SK-MEL-5 (cell line): Measurements from ENCODE around the gene PCDHGA1. TPM values are rescaled to one million over a fixed set of nuclear protein-coding genes. Genes with fewer than 3 reads are reported as not detected.
"Not testable (repeated sequence)": the region's sequence is repeated elsewhere in the genome, so short reads cannot be mapped to it uniquely, and the experiment has no call there.

Experiments used
- DNase-seq: peaks from one replicate; pipeline ENCODE4 v3.0.0-alpha.2; 2016; ENCODE audit warnings: low read depth, low spot score
- in situ Hi-C: cut with HindIII; loops from 2 replicates; pipeline ENCODE4 v1.10.0; 2016; ENCODE audit warnings: low sequenced_read_pairs, high pct_unique_total_duplicates, low pct_unique_long_range_greater_than_20kb
- total RNA-seq: library from RNA; depleted of rRNA; stranded (reverse); fragments of >200 nt; shearing (Covaris generic); gene quantifications from 2 replicates; pipeline ENCODE4 v1.2.3, GENCODE V29; 2014

Gene PCDHGA1
- total RNA-seq, 1 experiment from 2014 or later, result 0.63 TPM

- DNase-seq, result peak; percentile 33
- in situ Hi-C loops, result no loop called here
Observed at GRCh38 chr5:141369994-141370848, 39.9 kb downstream of the PCDHGA1 start, which contains the start of gene PCDHGB3. Gene PCDHGB3, plus strand, starts transcription at chr5:141370242. Its CDS starts 153 bp downstream, at chr5:141370395.

- in situ Hi-C loops, result no loop called here
- no peak for DNase-seq
Observed at GRCh38 chr5:141371572-141372475, 41.5 kb downstream of the PCDHGA1 start.

DNA sequence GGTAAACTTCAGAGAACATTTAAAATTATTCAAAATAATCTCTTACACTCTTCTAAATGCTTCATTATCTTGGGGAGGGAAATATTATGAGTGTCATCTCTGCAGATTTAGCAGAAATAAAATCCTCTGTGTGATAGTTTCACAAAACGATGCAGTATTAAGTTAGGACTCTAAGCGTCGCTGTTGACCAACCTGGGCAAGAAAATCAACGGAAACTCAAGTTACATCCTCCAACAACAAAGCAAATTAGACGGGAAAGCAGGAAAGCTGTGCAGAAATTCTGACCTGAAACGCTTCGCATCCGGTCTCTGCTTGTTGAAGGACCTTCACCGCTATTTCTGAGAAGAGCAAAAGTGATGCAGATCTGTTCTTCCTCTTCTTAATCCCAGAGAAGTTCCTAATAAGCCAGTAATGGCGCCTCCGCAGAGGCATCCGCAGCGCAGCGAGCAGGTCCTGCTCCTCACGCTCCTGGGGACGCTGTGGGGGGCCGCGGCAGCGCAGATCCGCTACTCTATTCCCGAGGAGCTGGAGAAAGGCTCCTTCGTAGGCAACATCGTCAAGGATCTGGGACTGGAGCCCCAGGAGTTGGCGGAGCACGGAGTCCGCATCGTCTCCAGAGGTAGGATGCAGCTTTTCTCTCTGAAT, 43.5 kb downstream of the PCDHGA1 start, which contains the start of gene PCDHGA6:
Gene PCDHGA6 (plus strand): TSS at position 219 of the 645 bp plus-strand sequence. CDS start 193 bp downstream, at position 412.
- in situ Hi-C loops, result no loop called here
- DNase-seq, result peak; percentile 59

DNA sequence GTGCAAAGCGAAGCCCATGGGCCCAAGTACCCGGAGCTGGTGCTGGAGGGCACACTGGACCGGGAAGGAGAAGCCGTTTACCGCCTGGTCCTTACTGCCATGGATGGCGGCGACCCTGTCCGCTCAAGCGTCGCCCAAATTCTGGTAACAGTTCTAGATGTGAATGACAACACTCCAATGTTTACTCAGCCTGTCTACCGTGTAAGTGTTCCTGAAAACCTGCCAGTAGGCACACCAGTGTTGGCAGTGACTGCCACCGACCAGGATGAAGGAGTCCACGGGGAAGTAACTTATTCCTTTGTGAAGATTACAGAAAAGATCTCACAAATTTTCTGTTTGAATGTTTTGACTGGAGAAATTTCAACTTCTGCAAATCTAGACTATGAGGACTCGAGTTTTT, 44.3 kb downstream of the PCDHGA1 start:
- DNase-seq, result no peak
- in situ Hi-C loops, result no loop called here

GRCh38 chr5:141375444-141376155, 45.3 kb downstream of the PCDHGA1 start:
- DNase-seq, in situ Hi-C loops: not testable (repeated sequence)

- in situ Hi-C loops, result no loop called here
- peak; percentile 58 for DNase-seq
Observed at GRCh38 chr5:141382469-141383294, 52.4 kb downstream of the PCDHGA1 start, which contains the start of gene PCDHGA7. Gene PCDHGA7, plus strand, starts transcription at chr5:141382742. Its CDS starts 158 bp downstream, at chr5:141382900.

GRCh38 chr5:141383345-141383744, 53.0 kb downstream of the PCDHGA1 start:
- in situ Hi-C loops, result no loop called here
- DNase-seq, result no peak

DNA sequence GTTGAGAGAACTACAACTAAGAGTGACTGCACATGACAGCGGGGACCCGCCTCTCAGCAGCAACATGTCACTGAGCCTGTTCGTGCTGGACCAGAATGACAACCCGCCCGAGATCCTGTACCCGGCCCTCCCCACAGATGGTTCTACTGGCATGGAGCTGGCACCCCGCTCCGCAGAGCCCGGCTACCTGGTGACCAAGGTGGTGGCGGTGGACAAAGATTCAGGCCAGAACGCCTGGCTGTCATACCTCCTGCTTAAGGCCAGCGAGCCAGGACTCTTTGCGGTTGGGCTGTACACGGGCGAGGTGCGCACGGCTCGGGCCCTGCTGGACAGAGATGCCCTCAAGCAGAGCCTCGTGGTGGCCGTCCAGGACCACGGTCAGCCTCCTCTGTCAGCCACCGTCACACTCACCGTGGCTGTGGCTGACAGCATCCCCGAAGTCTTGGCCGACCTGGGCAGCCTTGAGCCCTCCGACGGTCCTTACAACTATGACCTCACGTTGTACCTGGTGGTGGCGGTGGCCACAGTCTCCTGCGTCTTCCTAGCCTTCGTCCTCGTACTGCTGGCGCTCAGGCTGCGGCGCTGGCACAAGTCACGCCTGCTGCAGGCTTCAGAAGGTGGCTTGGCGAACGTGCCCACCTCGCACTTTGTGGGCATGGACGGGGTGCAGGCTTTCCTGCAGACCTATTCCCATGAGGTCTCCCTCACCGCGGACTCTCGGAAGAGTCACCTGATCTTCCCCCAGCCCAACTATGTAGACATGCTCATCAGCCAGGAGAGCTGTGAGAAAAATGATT, 54.4 kb downstream of the PCDHGA1 start:
- no peak for DNase-seq
- in situ Hi-C loops, result no loop called here

GRCh38 chr5:141387557-141388311, 57.4 kb downstream of the PCDHGA1 start, which contains the start of gene PCDHGB4:
Gene PCDHGB4, plus strand, starts transcription at chr5:141387698. Its CDS starts 187 bp downstream, at chr5:141387885.
- in situ Hi-C loops, DNase-seq: not testable (repeated sequence)

DNA sequence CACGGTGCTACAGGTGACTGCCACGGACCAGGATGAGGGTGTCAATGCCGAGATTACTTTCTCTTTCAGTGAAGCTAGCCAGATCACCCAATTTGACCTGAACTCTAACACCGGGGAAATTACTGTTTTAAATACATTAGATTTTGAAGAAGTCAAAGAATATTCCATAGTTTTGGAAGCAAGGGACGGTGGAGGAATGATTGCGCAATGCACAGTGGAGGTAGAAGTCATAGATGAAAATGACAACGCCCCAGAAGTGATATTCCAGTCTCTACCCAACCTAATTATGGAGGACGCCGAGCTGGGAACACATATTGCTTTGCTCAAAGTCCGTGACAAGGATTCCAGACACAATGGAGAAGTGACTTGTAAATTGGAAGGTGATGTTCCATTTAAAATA, 58.3 kb downstream of the PCDHGA1 start:
- DNase-seq, result no peak
- in situ Hi-C loops, result no loop called here

DNA sequence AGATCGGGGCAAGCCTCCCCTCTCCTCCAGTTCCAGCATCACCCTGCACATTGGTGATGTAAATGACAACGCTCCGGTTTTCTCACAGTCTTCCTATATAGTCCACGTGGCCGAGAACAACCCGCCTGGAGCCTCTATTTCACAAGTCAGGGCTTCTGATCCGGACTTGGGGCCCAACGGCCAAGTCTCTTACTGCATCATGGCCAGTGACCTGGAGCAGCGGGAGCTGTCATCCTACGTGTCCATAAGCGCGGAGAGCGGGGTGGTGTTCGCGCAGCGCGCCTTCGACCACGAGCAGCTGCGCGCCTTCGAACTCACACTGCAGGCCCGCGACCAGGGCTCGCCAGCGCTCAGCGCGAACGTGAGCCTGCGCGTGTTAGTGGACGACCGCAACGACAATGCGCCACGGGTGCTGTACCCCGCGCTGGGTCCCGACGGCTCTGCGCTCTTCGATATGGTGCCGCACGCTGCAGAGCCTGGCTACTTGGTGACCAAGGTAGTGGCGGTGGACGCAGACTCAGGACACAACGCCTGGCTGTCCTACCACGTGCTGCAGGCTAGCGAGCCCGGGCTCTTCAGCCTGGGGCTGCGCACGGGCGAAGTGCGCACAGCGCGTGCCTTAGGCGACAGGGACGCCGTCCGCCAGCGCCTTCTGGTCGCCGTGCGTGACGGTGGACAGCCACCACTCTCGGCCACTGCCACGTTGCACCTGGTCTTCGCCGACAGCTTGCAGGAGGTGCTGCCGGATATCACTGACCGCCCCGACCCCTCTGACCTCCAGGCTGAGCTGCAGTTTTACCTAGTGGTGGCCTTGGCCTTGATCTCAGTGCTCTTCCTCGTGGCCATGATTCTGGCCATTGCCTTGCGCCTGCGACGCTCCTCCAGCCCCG, 59.1 kb downstream of the PCDHGA1 start:
- in situ Hi-C loops, result no loop called here
- no peak for DNase-seq

- in situ Hi-C loops, result no loop called here
- no peak for DNase-seq
Observed at GRCh38 chr5:141392429-141393198, 62.3 kb downstream of the PCDHGA1 start, which contains the start of gene PCDHGA8. Gene PCDHGA8, plus strand, starts transcription at chr5:141392633. Its CDS starts 181 bp downstream, at chr5:141392814.

DNA sequence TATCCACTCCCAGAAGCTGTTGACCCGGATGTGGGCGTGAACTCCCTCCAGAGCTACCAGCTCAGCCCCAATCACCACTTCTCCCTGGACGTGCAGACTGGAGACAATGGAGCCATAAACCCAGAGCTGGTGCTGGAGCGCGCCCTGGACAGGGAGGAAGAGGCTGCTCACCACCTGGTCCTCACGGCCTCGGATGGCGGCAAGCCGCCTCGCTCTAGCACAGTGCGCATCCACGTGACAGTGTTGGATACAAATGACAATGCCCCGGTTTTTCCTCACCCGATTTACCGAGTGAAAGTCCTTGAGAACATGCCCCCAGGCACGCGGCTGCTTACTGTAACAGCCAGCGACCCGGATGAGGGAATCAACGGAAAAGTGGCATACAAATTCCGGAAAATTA, 63.0 kb downstream of the PCDHGA1 start:
- DNase-seq, result no peak
- in situ Hi-C loops, result no loop called here
